ENCODE data around the gene MPHOSPH9. TPM values are rescaled to one million over a fixed set of nuclear protein-coding genes. Genes with fewer than 3 reads are reported as not detected.

Gene MPHOSPH9
- total RNA-seq, 4 donors from 2014 or later, result 21.3 to 124 (median 75.1) TPM

- Histone ChIP-seq H3K4me1 (no peaks in the 10 kb centered on the region), H3K4me3 (no peak overlapping the region), H3K36me3 (no peaks in the 10 kb centered on the region), H3K27ac (no peak overlapping the region), H3K9me3 (no peaks in the 10 kb centered on the region), H3K27me3 (no peaks in the 10 kb centered on the region)
- TF ChIP-seq, protein P1, sequence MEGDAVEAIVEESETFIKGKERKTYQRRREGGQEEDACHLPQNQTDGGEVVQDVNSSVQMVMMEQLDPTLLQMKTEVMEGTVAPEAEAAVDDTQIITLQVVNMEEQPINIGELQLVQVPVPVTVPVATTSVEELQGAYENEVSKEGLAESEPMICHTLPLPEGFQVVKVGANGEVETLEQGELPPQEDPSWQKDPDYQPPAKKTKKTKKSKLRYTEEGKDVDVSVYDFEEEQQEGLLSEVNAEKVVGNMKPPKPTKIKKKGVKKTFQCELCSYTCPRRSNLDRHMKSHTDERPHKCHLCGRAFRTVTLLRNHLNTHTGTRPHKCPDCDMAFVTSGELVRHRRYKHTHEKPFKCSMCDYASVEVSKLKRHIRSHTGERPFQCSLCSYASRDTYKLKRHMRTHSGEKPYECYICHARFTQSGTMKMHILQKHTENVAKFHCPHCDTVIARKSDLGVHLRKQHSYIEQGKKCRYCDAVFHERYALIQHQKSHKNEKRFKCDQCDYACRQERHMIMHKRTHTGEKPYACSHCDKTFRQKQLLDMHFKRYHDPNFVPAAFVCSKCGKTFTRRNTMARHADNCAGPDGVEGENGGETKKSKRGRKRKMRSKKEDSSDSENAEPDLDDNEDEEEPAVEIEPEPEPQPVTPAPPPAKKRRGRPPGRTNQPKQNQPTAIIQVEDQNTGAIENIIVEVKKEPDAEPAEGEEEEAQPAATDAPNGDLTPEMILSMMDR (IDR thresholded peaks at IDR 0.05), result no peak
- TF ChIP-seq POLR2A (IDR thresholded peaks at IDR 0.05), result no peak
- intact Hi-C loops (cut with DNase I; ENCODE audit: low total_unique reads), result no loop called here
- DNase-seq, result no peak
Observed at GRCh38 chr12:123187637-123188036, 45.3 kb downstream of the MPHOSPH9 start.

- H3K4me1 ChIP-seq, result no peaks in the 10 kb centered on the region
- DNase-seq, result no peak
- H3K27ac ChIP-seq, result no peak overlapping the region
- no peaks in the 10 kb centered on the region for H3K36me3 ChIP-seq
- TF ChIP-seq, protein P1 (IDR thresholded peaks at IDR 0.05), result no peak
- TF ChIP-seq POLR2A (IDR thresholded peaks at IDR 0.05), result no peak
- intact Hi-C loops (cut with DNase I; ENCODE audit: low total_unique reads), result no loop called here
- H3K9me3 ChIP-seq, result no peaks in the 10 kb centered on the region
- no peak overlapping the region for H3K4me3 ChIP-seq
- H3K27me3 ChIP-seq, result no peaks in the 10 kb centered on the region
Observed at GRCh38 chr12:123180171-123180570, 52.8 kb downstream of the MPHOSPH9 start.

- Histone ChIP-seq H3K4me1 (no peaks in the 10 kb centered on the region), H3K4me3 (no peak overlapping the region), H3K27ac (no peak overlapping the region), H3K36me3 (no peaks in the 10 kb centered on the region), H3K27me3 (no peaks in the 10 kb centered on the region), H3K9me3 (no peaks in the 10 kb centered on the region)
- TF ChIP-seq, protein P1 (IDR thresholded peaks at IDR 0.05), result no peak
- no peak for TF ChIP-seq POLR2A (IDR thresholded peaks at IDR 0.05)
- intact Hi-C loops (cut with DNase I; ENCODE audit: low total_unique reads), result no loop called here
- DNase-seq, result no peak
Observed at GRCh38 chr12:123171967-123172366, 61.0 kb downstream of the MPHOSPH9 start.

GRCh38 chr12:123167329-123167728 lies 65.6 kb downstream of the MPHOSPH9 start:
- Histone ChIP-seq H3K27me3 (no peaks in the 10 kb centered on the region), H3K36me3 (no peaks in the 10 kb centered on the region), H3K27ac (no peak overlapping the region), H3K9me3 (no peaks in the 10 kb centered on the region), H3K4me3 (no peak overlapping the region), H3K4me1 (no peaks in the 10 kb centered on the region)
- intact Hi-C loops (cut with DNase I; ENCODE audit: low total_unique reads), result no loop called here
- DNase-seq, result no peak
- TF ChIP-seq, protein P1 (IDR thresholded peaks at IDR 0.05), result no peak
- no peak for TF ChIP-seq POLR2A (IDR thresholded peaks at IDR 0.05)

- intact Hi-C loops (cut with DNase I; ENCODE audit: low total_unique reads), result no loop called here
- TF ChIP-seq, protein P1 (IDR thresholded peaks at IDR 0.05), result no peak
- no peak for TF ChIP-seq POLR2A (IDR thresholded peaks at IDR 0.05)
- Histone ChIP-seq H3K36me3 (no peaks in the 10 kb centered on the region), H3K27ac (no peak overlapping the region), H3K9me3 (no peaks in the 10 kb centered on the region), H3K27me3 (no peaks in the 10 kb centered on the region), H3K4me3 (no peak overlapping the region), H3K4me1 (no peaks in the 10 kb centered on the region)
- no peak for DNase-seq
Observed at GRCh38 chr12:123165537-123165936, 67.4 kb downstream of the MPHOSPH9 start.

Data from uterus (tissue), 4 donors.